ENCODE measurements around the gene RBM33.

The RBM33 gene

GRCh38 chr7:155682484-155682883 lies 38.0 kb downstream of the RBM33 start:
- H3K4me3 ChIP-seq (ENCODE audit: low read depth, low read length, poor library complexity, severe bottlenecking), result no peak overlapping the region
- H3K9me2 ChIP-seq (ENCODE audit: low read depth, low read length), result no peaks in the 10 kb centered on the region
- H3K9me3 ChIP-seq (ENCODE audit: low read length), result peaks cover 10% of the 10 kb centered on the region
- no peak overlapping the region for H3K4me2 ChIP-seq (ENCODE audit: low read length)
- no peaks in the 10 kb centered on the region for H3K4me1 ChIP-seq (ENCODE audit: insufficient read depth, low read length, severe bottlenecking)
- no peaks in the 10 kb centered on the region for H4K20me1 ChIP-seq (ENCODE audit: insufficient read depth, low read length)
- no peak overlapping the region for H3K9ac ChIP-seq (ENCODE audit: low read length)
- H3K27ac ChIP-seq (ENCODE audit: low read depth, low read length, poor library complexity, severe bottlenecking), result no peak overlapping the region
- H3K79me2 ChIP-seq (ENCODE audit: insufficient read depth, low read length), result peaks cover 72% of the 10 kb centered on the region
- no peak overlapping the region for H2AFZ ChIP-seq (ENCODE audit: low read length)
- H3K36me3 ChIP-seq (ENCODE audit: insufficient read depth, low read length), result peaks cover 88% of the 10 kb centered on the region
- H3F3A ChIP-seq (ENCODE audit: insufficient read depth, low read length), result no peaks in the 10 kb centered on the region
- TF ChIP-seq EZH2 (IDR thresholded peaks at IDR 0.05; ENCODE audit: borderline replicate concordance, low read length), result no peak
- H3K27me3 ChIP-seq (ENCODE audit: insufficient read depth, low read length), result no peaks in the 10 kb centered on the region

DNA sequence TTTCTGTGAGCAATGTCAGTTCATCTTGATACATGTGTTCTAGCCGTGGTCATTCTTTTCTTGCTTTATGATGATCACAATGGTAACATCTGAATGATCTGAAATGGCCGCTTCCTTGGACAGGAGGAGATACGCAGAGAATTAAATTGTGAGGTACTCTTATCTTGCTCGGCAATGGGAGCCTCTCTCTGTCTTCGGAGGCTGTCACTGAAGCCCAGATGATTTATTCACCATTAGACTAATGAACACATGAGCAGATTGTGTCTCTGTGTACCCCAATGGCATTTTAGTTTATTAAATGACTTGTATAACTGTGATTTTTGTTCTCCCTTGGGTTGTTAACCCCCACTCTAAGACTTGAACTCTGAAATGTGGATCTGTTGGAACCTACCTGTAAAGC lies 38.6 kb downstream of the RBM33 start:
- no peaks in the 10 kb centered on the region for H3K27me3 ChIP-seq (ENCODE audit: insufficient read depth, low read length)
- H3K4me2 ChIP-seq (ENCODE audit: low read length), result no peak overlapping the region
- peaks cover 66% of the 10 kb centered on the region for H3K79me2 ChIP-seq (ENCODE audit: insufficient read depth, low read length)
- no peaks in the 10 kb centered on the region for H4K20me1 ChIP-seq (ENCODE audit: insufficient read depth, low read length)
- H3K9ac ChIP-seq (ENCODE audit: low read length), result no peak overlapping the region
- no peak overlapping the region for H3K4me3 ChIP-seq (ENCODE audit: low read depth, low read length, poor library complexity, severe bottlenecking)
- peaks cover 84% of the 10 kb centered on the region for H3K36me3 ChIP-seq (ENCODE audit: insufficient read depth, low read length)
- peaks cover 10% of the 10 kb centered on the region for H3K9me3 ChIP-seq (ENCODE audit: low read length)
- TF ChIP-seq EZH2 (IDR thresholded peaks at IDR 0.05; ENCODE audit: borderline replicate concordance, low read length) (no peak), CTCF (IDR thresholded peaks at IDR 0.05; ENCODE audit: low read length) (no peak)
- no peak overlapping the region for H2AFZ ChIP-seq (ENCODE audit: low read length)
- H3K4me1 ChIP-seq (ENCODE audit: insufficient read depth, low read length, severe bottlenecking), result no peaks in the 10 kb centered on the region
- no peaks in the 10 kb centered on the region for H3K9me2 ChIP-seq (ENCODE audit: low read depth, low read length)
- no peak overlapping the region for H3K27ac ChIP-seq (ENCODE audit: low read depth, low read length, poor library complexity, severe bottlenecking)
- H3F3A ChIP-seq (ENCODE audit: insufficient read depth, low read length), result no peaks in the 10 kb centered on the region

DNA sequence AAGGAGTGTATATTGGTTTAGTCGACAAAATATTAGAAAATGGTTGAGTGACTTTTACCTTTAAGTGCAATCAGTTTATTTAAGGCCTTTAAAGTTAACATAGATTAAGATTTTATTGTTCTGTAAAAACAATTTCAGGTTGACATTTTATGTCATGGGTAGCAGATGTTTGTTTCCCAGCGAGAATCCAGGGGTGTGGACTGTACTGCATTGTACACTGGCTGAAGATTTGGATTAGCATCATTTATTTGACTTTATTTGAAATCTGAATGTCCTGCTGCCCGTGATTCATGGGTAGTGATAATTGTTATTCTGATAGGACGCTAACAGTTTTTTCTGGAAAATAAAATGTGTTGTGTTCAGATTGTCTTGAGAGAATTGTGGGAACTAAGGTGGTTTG lies 39.3 kb downstream of the RBM33 start:
- Histone ChIP-seq H3K27me3 (ENCODE audit: insufficient read depth, low read length) (no peaks in the 10 kb centered on the region), H3K79me2 (ENCODE audit: insufficient read depth, low read length) (peaks cover 72% of the 10 kb centered on the region), H3K9me2 (ENCODE audit: low read depth, low read length) (no peaks in the 10 kb centered on the region), H3F3A (ENCODE audit: insufficient read depth, low read length) (no peaks in the 10 kb centered on the region), H2AFZ (ENCODE audit: low read length) (no peak overlapping the region), H3K9ac (ENCODE audit: low read length) (no peak overlapping the region), H3K9me3 (ENCODE audit: low read length) (peaks cover 10% of the 10 kb centered on the region), H3K36me3 (ENCODE audit: insufficient read depth, low read length) (peaks cover 82% of the 10 kb centered on the region), H3K4me3 (ENCODE audit: low read depth, low read length, poor library complexity, severe bottlenecking) (no peak overlapping the region), H4K20me1 (ENCODE audit: insufficient read depth, low read length) (no peaks in the 10 kb centered on the region), H3K4me2 (ENCODE audit: low read length) (no peak overlapping the region), H3K4me1 (ENCODE audit: insufficient read depth, low read length, severe bottlenecking) (no peaks in the 10 kb centered on the region), H3K27ac (ENCODE audit: low read depth, low read length, poor library complexity, severe bottlenecking) (no peak overlapping the region)
- TF ChIP-seq EZH2 (IDR thresholded peaks at IDR 0.05; ENCODE audit: borderline replicate concordance, low read length), result no peak
- no peak for TF ChIP-seq CTCF (IDR thresholded peaks at IDR 0.05; ENCODE audit: low read length)

GRCh38 chr7:155684543-155684942 lies 40.1 kb downstream of the RBM33 start:
- Histone ChIP-seq H4K20me1 (ENCODE audit: insufficient read depth, low read length) (no peaks in the 10 kb centered on the region), H3K36me3 (ENCODE audit: insufficient read depth, low read length) (peaks cover 74% of the 10 kb centered on the region), H3K79me2 (ENCODE audit: insufficient read depth, low read length) (peaks cover 72% of the 10 kb centered on the region), H3K27ac (ENCODE audit: low read depth, low read length, poor library complexity, severe bottlenecking) (no peak overlapping the region), H3F3A (ENCODE audit: insufficient read depth, low read length) (no peaks in the 10 kb centered on the region), H3K4me2 (ENCODE audit: low read length) (no peak overlapping the region), H3K9me3 (ENCODE audit: low read length) (peaks cover 10% of the 10 kb centered on the region), H2AFZ (ENCODE audit: low read length) (no peak overlapping the region), H3K27me3 (ENCODE audit: insufficient read depth, low read length) (no peaks in the 10 kb centered on the region), H3K9ac (ENCODE audit: low read length) (no peak overlapping the region), H3K9me2 (ENCODE audit: low read depth, low read length) (no peaks in the 10 kb centered on the region), H3K4me1 (ENCODE audit: insufficient read depth, low read length, severe bottlenecking) (no peaks in the 10 kb centered on the region), H3K4me3 (ENCODE audit: low read depth, low read length, poor library complexity, severe bottlenecking) (no peak overlapping the region)
- TF ChIP-seq EZH2 (IDR thresholded peaks at IDR 0.05; ENCODE audit: borderline replicate concordance, low read length) (no peak), CTCF (IDR thresholded peaks at IDR 0.05; ENCODE audit: low read length) (no peak)
